HEK293T (cell line): ENCODE measurements around the gene CFAP410.

Experiments used
- CTCF ChIA-PET: fragments of 350-600 bp; formaldehyde crosslinking; extraction: SDS; loops from one replicate; lab custom pipeline; 2021; ENCODE audit warnings: antibody characterized with exemption, inconsistent platforms; lab: Yijun Ruan, JAX
- POLR2A ChIA-PET: fragments of 350-600 bp; formaldehyde crosslinking; extraction: SDS; loops from one replicate; lab custom pipeline; 2020; ENCODE audit warnings: antibody characterized with exemption, inconsistent platforms; lab: Yijun Ruan, JAX
- DNase-seq: peaks from one replicate; pipeline ENCODE4 v3.0.0; 2012; ENCODE audit warnings: mixed read lengths; ENCODE audit errors: extremely low spot score
- ARNT ChIP-seq: fragments of 450-650 bp; IDR thresholded peaks from 2 replicates; pipeline ENCODE4 v1.6.1; 2017; ENCODE audit warnings: mild to moderate bottlenecking
- BHLHE40 ChIP-seq: fragments of 450-650 bp; IDR thresholded peaks from 2 replicates; pipeline ENCODE4 v1.6.1; 2016; ENCODE audit warnings: mild to moderate bottlenecking, moderate library complexity, borderline replicate concordance
- CTBP1 ChIP-seq: fragments of 450-650 bp; IDR thresholded peaks from 2 replicates; pipeline ENCODE4 v1.6.1; 2016; ENCODE audit warnings: borderline replicate concordance
- ELF4 ChIP-seq: fragments of 450-650 bp; IDR thresholded peaks from 2 replicates; pipeline ENCODE4 v1.6.1; 2017; ENCODE audit warnings: antibody characterized with exemption
- FOXA1 ChIP-seq: fragments of 450-650 bp; IDR thresholded peaks from 2 replicates; pipeline ENCODE4 v1.6.1; 2016; ENCODE audit warnings: mild to moderate bottlenecking
- FOXK2 ChIP-seq: fragments of 450-650 bp; IDR thresholded peaks from 2 replicates; pipeline ENCODE4 v1.6.1; 2016; ENCODE audit warnings: mild to moderate bottlenecking
- FOXM1 ChIP-seq: fragments of 450-650 bp; IDR thresholded peaks from 2 replicates; pipeline ENCODE4 v1.6.1; 2017; ENCODE audit warnings: mild to moderate bottlenecking, borderline replicate concordance
- HDGF ChIP-seq: fragments of 450-650 bp; IDR thresholded peaks from 2 replicates; pipeline ENCODE4 v1.6.1; 2017; ENCODE audit warnings: antibody characterized with exemption, borderline replicate concordance
- L3MBTL2 ChIP-seq: fragments of 450-650 bp; conservative IDR thresholded peaks from 2 replicates; pipeline ENCODE4 v1.6.1; 2016; ENCODE audit warnings: mild to moderate bottlenecking
- LEF1 ChIP-seq: fragments of 450-650 bp; IDR thresholded peaks from 2 replicates; pipeline ENCODE4 v1.6.1; 2017; ENCODE audit warnings: mild to moderate bottlenecking, borderline replicate concordance
- NFRKB ChIP-seq: fragments of 450-650 bp; IDR thresholded peaks from 2 replicates; pipeline ENCODE4 v1.6.1; 2016; ENCODE audit warnings: mild to moderate bottlenecking, moderate library complexity
- PKNOX1 ChIP-seq: fragments of 450-650 bp; IDR thresholded peaks from 2 replicates; pipeline ENCODE4 v1.6.1; 2016
- SP1 ChIP-seq: fragments of 450-650 bp; IDR thresholded peaks from 2 replicates; pipeline ENCODE4 v1.6.1; 2017
- SUZ12 ChIP-seq: fragments of 450-650 bp; IDR thresholded peaks from 2 replicates; pipeline ENCODE4 v1.6.1; 2016; ENCODE audit warnings: mild to moderate bottlenecking
- TARDBP ChIP-seq: fragments of 450-650 bp; IDR thresholded peaks from 2 replicates; pipeline ENCODE4 v1.6.1; 2016
- ZNF384 ChIP-seq: fragments of 450-650 bp; IDR thresholded peaks from 2 replicates; pipeline ENCODE4 v1.6.1; 2016

The CFAP410 gene

GRCh38 chr21:44312089-44312488 lies 27.1 kb downstream of the CFAP410 start:
- CTCF ChIA-PET: no interaction called here

GRCh38 chr21:44310628-44311507 lies 28.3 kb downstream of the CFAP410 start:
- ChIA-PET POLR2A (no interaction called here), CTCF (no interaction called here)
- TF ChIP-seq ELF4: no peak
- no peak for TF ChIP-seq FOXK2
- no peak for TF ChIP-seq BHLHE40
- no peak for TF ChIP-seq PKNOX1
- no peak for TF ChIP-seq TARDBP
- no peak for TF ChIP-seq L3MBTL2
- no peak for TF ChIP-seq NFRKB
- no peak for TF ChIP-seq CTBP1
- no peak for TF ChIP-seq SP1
- TF ChIP-seq FOXM1: no peak
- TF ChIP-seq ZNF384: no peak
- TF ChIP-seq HDGF: no peak
- no peak for DNase-seq

More at GRCh38 chr21:44312089-44312488, 27.1 kb downstream of the CFAP410 start:
- TF ChIP-seq HDGF: no peak
- TF ChIP-seq NFRKB: no peak
- no peak for TF ChIP-seq BHLHE40
- TF ChIP-seq FOXM1: no peak
- TF ChIP-seq SUZ12: no peak
- no peak for TF ChIP-seq CTBP1
- no peak for TF ChIP-seq PKNOX1
- no peak for TF ChIP-seq L3MBTL2
- no peak for TF ChIP-seq TARDBP
- TF ChIP-seq ZNF384: no peak
- TF ChIP-seq ELF4: no peak
- no peak for TF ChIP-seq SP1
- no peak for TF ChIP-seq FOXK2
- no peak for TF ChIP-seq ARNT
- TF ChIP-seq FOXA1: no peak
- no peak for TF ChIP-seq LEF1
- no peak for DNase-seq
- POLR2A ChIA-PET: no interaction called here

GRCh38 chr21:44306936-44307704 lies 32.1 kb downstream of the CFAP410 start:
- ChIA-PET CTCF (no interaction called here), POLR2A (no interaction called here)
- no peak for DNase-seq
- no peak for TF ChIP-seq ELF4
- no peak for TF ChIP-seq FOXA1
- TF ChIP-seq NFRKB: no peak
- no peak for TF ChIP-seq BHLHE40
- TF ChIP-seq L3MBTL2: no peak
- no peak for TF ChIP-seq TARDBP
- no peak for TF ChIP-seq FOXK2
- TF ChIP-seq SP1: no peak

- DNase-seq: no peak
- TF ChIP-seq FOXA1: no peak
- no peak for TF ChIP-seq ARNT
- TF ChIP-seq HDGF: no peak
- TF ChIP-seq LEF1: no peak
- TF ChIP-seq ELF4: no peak
- no peak for TF ChIP-seq SUZ12
- TF ChIP-seq SP1: no peak
- no peak for TF ChIP-seq NFRKB
- no peak for TF ChIP-seq FOXM1
- no peak for TF ChIP-seq ZNF384
- no peak for TF ChIP-seq PKNOX1
- no peak for TF ChIP-seq TARDBP
- no peak for TF ChIP-seq BHLHE40
- no peak for TF ChIP-seq FOXK2
- no peak for TF ChIP-seq CTBP1
- TF ChIP-seq L3MBTL2: no peak
- CTCF ChIA-PET: no interaction called here
- POLR2A ChIA-PET: no interaction called here
Observed at GRCh38 chr21:44305691-44306090, 33.5 kb downstream of the CFAP410 start.

- ChIA-PET CTCF (no interaction called here), POLR2A (no interaction called here)
- DNase-seq: peak; percentile 69
- TF ChIP-seq BHLHE40 (no peak), ELF4 (no peak), FOXK2 (no peak), FOXA1 (no peak), ZNF384 (no peak), SP1 (no peak), ARNT (no peak), SUZ12 (no peak), TARDBP (no peak), HDGF (no peak), CTBP1 (no peak), PKNOX1 (no peak), LEF1 (no peak), L3MBTL2 (no peak), FOXM1 (no peak)
Observed at GRCh38 chr21:44304877-44305293, 34.3 kb downstream of the CFAP410 start.
